Measurements from ENCODE around the gene ARHGEF2.
"Not testable (repeated sequence)": the region's sequence is repeated elsewhere in the genome, so short reads cannot be mapped to it uniquely, and the experiment has no call there.

ARHGEF2 gene

DNA sequence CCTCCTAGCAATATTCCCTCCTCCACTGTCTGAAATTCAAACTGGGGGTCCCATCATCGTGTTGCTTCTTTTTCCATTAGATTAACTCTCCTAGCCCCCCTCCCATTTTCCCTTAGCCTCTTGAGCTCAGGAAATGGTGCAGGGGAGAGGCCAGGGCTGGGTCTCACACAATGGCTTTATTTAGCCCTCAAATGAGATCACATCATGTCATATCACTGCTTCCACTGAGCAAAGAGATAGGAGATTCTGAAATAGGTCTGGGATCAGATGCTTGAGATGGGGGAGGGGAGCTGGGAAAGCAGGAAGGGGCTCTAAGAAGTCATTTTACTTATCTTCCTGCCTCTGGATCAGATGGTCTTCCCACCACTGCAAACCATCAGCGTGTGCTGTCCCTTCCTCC lies 17.8 kb upstream of the ARHGEF2 start:
- no peak for DNase-seq
- intact Hi-C loops (cut with DNase I) = no loop called here

- no peak for DNase-seq
- intact Hi-C loops (cut with DNase I) = no loop called here
These were observed 15.2 kb upstream of the ARHGEF2 start for GRCh38 chr1:155993595-155993994.

DNA sequence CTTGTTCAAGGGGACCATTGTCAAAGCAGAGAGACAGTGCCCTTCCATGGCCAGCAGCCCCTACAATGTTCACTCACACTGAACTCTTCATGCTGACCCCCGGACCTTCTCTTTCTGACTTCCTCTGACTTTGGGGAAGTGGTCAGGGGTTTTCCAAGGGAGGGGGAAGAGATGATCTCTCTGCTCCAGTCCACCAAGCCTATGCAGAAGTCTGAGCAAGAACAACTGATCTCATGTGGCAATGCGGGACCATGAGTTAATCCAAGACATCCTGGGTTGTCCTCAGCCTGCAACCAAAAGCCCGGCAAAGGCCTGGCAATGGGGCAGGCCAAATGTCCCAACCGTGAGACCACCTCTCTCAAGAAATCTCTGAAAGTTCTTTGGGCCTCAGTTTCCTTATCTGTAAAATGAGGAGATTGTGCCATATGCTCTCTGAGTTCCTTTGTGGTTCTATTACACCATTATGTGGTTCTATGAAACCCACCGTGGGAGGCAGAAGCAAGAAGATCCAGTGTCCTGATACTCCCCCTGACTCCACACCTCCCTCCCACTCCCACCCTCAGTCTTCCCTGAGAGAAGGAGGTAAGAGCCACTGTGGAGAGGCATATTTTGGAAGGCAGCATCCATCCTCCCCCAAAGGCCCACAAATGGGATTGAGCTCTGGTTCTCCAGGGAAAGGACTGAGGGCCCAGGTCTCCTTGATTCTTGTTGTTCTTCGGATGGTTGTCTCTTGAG lies 11.8 kb upstream of the ARHGEF2 start:
- intact Hi-C loops (cut with DNase I) = no loop called here
- peak in 5 of 42 donors; percentile 19 to 56 (median 35) for DNase-seq

DNA sequence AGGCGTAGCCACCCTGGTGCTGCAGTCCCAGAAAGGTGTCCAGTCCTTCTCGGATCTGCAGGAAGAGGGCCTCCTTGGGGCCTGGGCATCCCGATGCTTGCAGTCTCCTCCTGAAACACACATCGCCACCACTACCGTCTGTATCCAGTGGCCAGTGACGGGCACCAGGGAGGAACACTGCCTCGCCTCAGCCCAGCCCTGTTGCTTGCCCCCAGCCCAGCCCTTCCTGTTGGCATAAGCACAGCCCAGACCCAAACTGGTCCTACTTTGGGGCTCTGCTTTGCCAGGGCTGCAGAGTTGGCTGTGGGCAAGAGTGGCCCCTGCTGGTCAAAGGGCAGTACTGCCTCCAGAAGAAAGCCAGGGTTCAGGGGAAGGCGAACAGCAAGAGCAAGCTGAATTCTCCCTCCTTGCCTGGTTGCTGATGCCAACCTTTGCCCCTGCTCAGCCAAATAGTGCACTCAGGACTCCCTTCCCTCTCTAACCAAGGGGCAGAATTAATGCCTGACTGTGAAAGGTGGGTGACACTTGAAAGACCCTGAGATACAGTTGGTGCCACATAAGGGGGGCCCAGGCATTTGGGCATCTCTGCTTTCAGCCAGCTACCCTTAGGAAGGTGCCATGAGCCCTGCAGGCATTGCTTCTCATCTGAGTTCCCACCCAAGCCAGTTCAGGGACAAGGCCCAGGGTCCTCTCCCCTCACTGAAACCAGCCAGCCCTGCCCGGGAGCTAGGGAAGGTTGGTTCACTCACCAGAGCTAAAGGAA lies 11.1 kb upstream of the ARHGEF2 start:
- DNase-seq = peak; percentile 70 to 93 (median 85)
- intact Hi-C loops (cut with DNase I) = loop anchor here (2.0 to 10.0 kb wide), 2 partner anchors 55 to 65 kb away; partner anchors contain the start of genes KHDC4, LAMTOR2 and UBQLN4

DNA sequence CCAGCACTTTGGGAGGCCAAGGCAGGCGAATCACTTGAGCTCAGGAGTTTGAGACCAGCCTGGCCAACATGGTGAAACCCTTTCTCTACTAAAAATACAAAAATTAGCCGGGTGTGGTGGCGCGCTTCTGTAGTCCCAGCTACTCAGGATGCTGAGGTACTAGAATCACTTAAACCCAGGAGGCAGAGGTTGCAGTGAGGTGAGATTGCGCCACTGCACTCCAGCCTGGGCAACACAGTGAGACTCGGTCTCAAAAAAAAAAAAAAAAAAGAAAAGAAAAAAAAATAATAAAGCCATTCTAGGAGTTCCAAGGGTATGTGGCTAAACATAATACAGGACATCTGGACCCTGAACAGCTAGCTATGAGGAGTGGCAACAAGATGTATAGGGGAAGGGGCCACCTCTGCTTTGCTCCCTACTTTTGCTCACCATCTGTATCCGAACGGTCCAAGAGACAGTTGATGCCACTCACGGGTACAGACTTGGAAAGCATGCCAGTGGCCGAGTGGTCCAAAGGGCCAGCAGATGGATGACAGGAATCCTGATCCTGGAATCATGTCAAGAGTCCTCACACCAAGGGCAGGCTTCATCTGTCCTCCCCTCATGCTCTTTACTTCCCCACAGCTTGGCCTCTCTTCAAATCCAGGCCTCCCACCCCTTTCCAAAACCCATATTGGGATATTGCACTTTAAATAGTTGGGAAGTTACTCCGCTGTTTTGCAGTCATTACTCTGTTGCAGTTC lies 6.7 kb upstream of the ARHGEF2 start:
- not testable (repeated sequence) for DNase-seq
- intact Hi-C loops (cut with DNase I) = loop anchor here (10.0 kb wide), 1 partner anchor 70 kb away; the partner anchor contains the start of genes LAMTOR2 and UBQLN4

- intact Hi-C loops (cut with DNase I) = loop anchor here (10.0 kb wide), 1 partner anchor 70 kb away; the partner anchor contains the start of genes LAMTOR2 and UBQLN4
- DNase-seq = peak in 4 of 42 donors; percentile 28 to 67 (median 51)
These were observed 6.0 kb upstream of the ARHGEF2 start for GRCh38 chr1:155984341-155984740.

DNA sequence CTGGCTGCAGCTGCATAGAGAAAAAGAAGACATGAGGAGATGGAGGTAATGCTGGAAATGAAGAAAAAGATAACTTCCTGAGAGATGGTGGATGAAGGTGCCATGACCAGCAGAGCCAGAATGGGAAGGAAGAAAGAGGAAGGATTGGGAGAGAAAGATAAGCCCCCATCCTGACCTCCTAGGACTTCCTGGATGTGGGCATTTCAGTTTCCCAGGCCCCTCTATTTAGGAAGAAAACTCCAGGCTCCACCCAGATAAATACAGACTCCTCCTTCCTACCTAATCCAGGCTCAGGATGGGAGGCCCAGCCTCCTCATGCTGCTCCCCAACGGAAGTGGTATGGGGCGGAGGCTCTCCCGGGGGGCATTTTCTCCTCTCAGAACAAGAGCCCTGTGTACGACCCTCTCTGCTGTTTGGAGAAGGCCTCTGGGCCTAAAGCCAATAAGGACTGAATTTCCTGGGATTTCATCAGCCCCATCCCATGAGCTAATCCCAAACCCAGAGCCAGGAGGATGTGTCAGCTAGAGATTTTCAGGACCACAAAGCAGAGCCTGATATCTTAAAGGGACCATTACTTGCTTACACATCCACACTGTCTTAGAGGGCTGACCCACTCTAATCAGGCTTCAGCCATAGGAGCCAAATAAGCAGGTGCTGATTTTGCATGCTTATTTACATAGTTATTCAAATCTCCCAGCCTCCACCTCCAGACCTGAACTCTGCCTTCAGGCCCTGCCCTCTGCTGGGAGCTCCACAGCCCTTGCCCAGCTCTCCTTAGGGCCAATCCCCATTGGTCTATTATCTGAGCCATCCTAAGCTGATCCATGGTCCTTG lies 5.1 kb upstream of the ARHGEF2 start:
- intact Hi-C loops (cut with DNase I) = loop anchor here (10.0 kb wide), 1 partner anchor 71 kb away; the partner anchor contains the start of genes LAMTOR2 and UBQLN4
- DNase-seq = peak in 2 of 42 donors; percentile 31 to 51

GRCh38 chr1:155982106-155982505 lies 3.8 kb upstream of the ARHGEF2 start:
- DNase-seq = no peak
- intact Hi-C loops (cut with DNase I) = loop anchor here (10.0 kb wide), 1 partner anchor 73 kb away; the partner anchor contains the start of genes LAMTOR2 and UBQLN4

DNA sequence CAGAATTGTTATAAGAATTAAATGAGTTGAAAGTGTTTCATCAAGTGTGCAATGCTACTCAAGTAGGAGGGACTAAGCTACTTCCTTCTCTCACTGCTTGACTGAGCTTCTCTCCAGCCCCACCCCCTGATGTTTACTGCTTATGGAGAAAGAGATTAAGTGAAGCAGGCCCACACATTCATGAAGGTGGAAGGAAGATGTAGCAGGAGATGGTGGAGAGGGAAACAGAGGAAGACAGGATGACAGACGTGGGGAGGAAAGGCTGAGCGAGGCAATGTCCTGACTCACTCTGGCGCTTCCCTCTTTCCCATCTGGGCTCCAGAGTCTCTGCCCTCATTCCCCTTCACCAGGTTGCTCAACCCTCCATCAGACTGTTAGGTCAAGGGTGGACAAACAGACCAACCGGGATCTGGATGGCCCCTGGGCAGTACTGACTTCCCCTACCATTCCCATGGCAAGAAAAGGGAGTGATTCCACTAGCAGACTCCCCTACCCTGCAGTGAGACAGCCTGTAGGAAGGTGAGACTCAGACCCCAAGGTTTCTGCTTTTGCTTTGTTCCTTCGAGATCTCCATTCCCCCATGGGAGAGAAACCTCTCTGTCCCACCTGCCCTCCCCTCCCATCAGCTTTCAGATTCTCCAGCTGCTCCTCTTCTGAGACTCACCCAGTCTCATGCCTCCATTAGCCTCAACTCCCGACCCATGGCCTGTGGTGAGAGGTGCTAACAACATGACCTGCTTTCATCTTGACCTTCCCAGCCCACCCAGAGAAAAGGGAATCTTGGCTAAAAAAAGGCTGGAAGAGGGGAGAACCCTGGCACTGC lies 3.1 kb upstream of the ARHGEF2 start:
- no peak for DNase-seq
- intact Hi-C loops (cut with DNase I) = loop anchor here (10.0 kb wide), 1 partner anchor 73 kb away; the partner anchor contains the start of genes LAMTOR2 and UBQLN4

GRCh38 chr1:155979597-155980343 lies 1.4 kb upstream of the ARHGEF2 start:
- intact Hi-C loops (cut with DNase I) = loop anchor here (10.0 kb wide), 1 partner anchor 75 kb away; the partner anchor contains the start of genes LAMTOR2 and UBQLN4
- DNase-seq = no peak

GRCh38 chr1:155978973-155979429 lies 654 bp upstream of the ARHGEF2 start:
- DNase-seq = peak in 1 of 42 donors; percentile 44
- intact Hi-C loops (cut with DNase I) = no loop called here

GRCh38 chr1:155977690-155978324 lies 540 bp downstream of the ARHGEF2 start:
- intact Hi-C loops (cut with DNase I) = no loop called here
- peak in 34 of 42 donors; percentile 50 to 81 (median 64) for DNase-seq

- intact Hi-C loops (cut with DNase I) = no loop called here
- peak in 11 of 42 donors; percentile 27 to 70 (median 47) for DNase-seq
These were observed 1.2 kb downstream of the ARHGEF2 start for GRCh38 chr1:155976913-155977689.

- DNase-seq = peak in 28 of 42 donors; percentile 17 to 79 (median 58)
- intact Hi-C loops (cut with DNase I) = no loop called here
These were observed 2.1 kb downstream of the ARHGEF2 start for GRCh38 chr1:155976062-155976912.
